Measurements from ENCODE around the gene PIK3R2. TPM values are rescaled to one million over a fixed set of nuclear protein-coding genes. Genes with fewer than 3 reads are reported as not detected.

The PIK3R2 gene
- total and polyA plus RNA-seq, 2 of the 4 experiments (the other 2 are of a cell fraction), result 12.2 to 25.1 TPM

DNA sequence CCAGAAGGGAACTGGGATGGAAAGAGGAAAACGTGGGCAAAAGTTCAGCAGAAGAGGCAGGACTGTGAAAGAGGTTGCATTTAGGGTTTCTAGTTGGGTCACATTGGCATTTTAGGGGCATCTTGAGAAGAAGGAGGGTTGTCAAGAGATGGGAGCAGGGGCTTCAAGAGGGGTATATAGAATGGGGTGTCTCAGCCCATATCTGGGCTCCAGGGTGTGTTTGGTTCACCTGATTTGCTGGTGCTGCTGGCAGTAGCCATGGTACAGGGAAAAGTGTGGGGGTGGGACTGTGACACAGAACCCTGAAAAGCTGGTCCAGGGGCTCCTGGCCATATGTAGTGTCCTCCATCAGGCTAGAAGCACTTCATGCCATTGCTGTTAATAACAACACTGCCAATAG lies 32.8 kb upstream of the PIK3R2 start:
- DNase-seq, result no peak
- Histone ChIP-seq H2AK9ac (replicated peaks; ENCODE audit: low read depth, low read length, poor library complexity) (no peak overlapping the region), H4K5ac (ENCODE audit: low read depth, low read length) (no peak overlapping the region), H2AK5ac (ENCODE audit: low read depth, low read length) (no peak overlapping the region), H3K4me2 (ENCODE audit: low read depth, low read length) (no peak overlapping the region), H3K56ac (ENCODE audit: extremely low read depth, insufficient read depth, low read length) (no peak overlapping the region), H3K9me3 (ENCODE audit: control insufficient read depth, insufficient read depth, low read length) (no peaks in the 10 kb centered on the region), H3K4me1 (ENCODE audit: control insufficient read depth, insufficient read depth, low read length) (peaks cover 13% of the 10 kb centered on the region), H2BK15ac (ENCODE audit: low read depth, low read length) (no peak overlapping the region), H3K27ac (ENCODE audit: insufficient read depth, low read length) (no peak overlapping the region), H3K18ac (ENCODE audit: low read depth, low read length) (no peak overlapping the region), H2AFZ (replicated peaks; ENCODE audit: low read length, poor library complexity) (no peak overlapping the region), H3K36me3 (ENCODE audit: control insufficient read depth, insufficient read depth, low read length) (peaks cover 28% of the 10 kb centered on the region), H3K27me3 (ENCODE audit: control insufficient read depth, insufficient read depth, low read length) (no peaks in the 10 kb centered on the region), H4K91ac (ENCODE audit: insufficient read depth, low read depth, low read length) (no peak overlapping the region), H2BK20ac (ENCODE audit: low read depth, low read length) (no peak overlapping the region), H3K9ac (ENCODE audit: low read depth, low read length) (no peak overlapping the region), H3K79me1 (ENCODE audit: low read depth in 1 of 2, low read length in 2 of 2) (peaks cover 6 to 14% of the 10 kb centered on the region in 2 experiments; a peak in 2 of 4 replicates), H4K20me1 (ENCODE audit: insufficient read depth, low read length) (peaks cover 2% of the 10 kb centered on the region; the same call in 1 of the 2 replicates), H3K14ac (replicated peaks; ENCODE audit: low read depth, low read length) (no peak overlapping the region), H4K8ac (ENCODE audit: low read depth in 2 of 2, low read length in 2 of 2) (no peak overlapping the region), H3K23ac (ENCODE audit: low read depth, low read length) (no peak overlapping the region), H3K4ac (ENCODE audit: low read depth, low read length) (no peak overlapping the region), H3K4me3 (ENCODE audit: insufficient read depth, low read depth, low read length) (no peak overlapping the region), H2BK120ac (ENCODE audit: low read depth, low read length) (no peak overlapping the region), H2BK5ac (ENCODE audit: low read depth, low read length, poor library complexity, severe bottlenecking) (no peak overlapping the region), H3K9me1 (ENCODE audit: insufficient read depth, low read length) (peaks cover 6% of the 10 kb centered on the region; the same call in 1 of the 2 replicates)
- dilution Hi-C loops (cut with HindIII; ENCODE audit: low sequenced_read_pairs, unreplicated experiment) (no loop called here), in situ Hi-C loops (cut with MboI; ENCODE audit: low sequenced_read_pairs) (no loop called here), intact Hi-C loops (cut with micrococcal nuclease) (no loop called here)
- 60% methylated on average over 1 of the region's 1 CpG; no CpG with 5 or more reads in 1 of the 2 experiments for WGBS, 2 experiments (ENCODE audit: extremely low coverage in 2 of 2, insufficient read length in 1 of 2)
- TF ChIP-seq, protein P1, sequence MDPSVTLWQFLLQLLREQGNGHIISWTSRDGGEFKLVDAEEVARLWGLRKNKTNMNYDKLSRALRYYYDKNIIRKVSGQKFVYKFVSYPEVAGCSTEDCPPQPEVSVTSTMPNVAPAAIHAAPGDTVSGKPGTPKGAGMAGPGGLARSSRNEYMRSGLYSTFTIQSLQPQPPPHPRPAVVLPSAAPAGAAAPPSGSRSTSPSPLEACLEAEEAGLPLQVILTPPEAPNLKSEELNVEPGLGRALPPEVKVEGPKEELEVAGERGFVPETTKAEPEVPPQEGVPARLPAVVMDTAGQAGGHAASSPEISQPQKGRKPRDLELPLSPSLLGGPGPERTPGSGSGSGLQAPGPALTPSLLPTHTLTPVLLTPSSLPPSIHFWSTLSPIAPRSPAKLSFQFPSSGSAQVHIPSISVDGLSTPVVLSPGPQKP (IDR thresholded peaks at IDR 0.05; ENCODE audit: borderline replicate concordance, low read depth, low read length), result no peak
- TF ChIP-seq CHD1 (IDR thresholded peaks at IDR 0.05; ENCODE audit: low read depth, low read length) (no peak), MXI1 (IDR thresholded peaks at IDR 0.05; ENCODE audit: borderline replicate concordance, low read depth, low read length) (no peak), SMC3 (IDR thresholded peaks at IDR 0.05; ENCODE audit: low read depth, low read length) (no peak), FOS (IDR thresholded peaks at IDR 0.05; ENCODE audit: low read depth, low read length) (no peak), BHLHE40 (IDR thresholded peaks at IDR 0.05; ENCODE audit: low read depth, low read length) (no peak), RCOR1 (IDR thresholded peaks at IDR 0.05; ENCODE audit: insufficient replicate concordance, low read length) (no peak), CEBPB (IDR thresholded peaks at IDR 0.05; ENCODE audit: low read depth, low read length) (no peak), RFX5 (IDR thresholded peaks at IDR 0.05; ENCODE audit: low read depth, low read length) (no peak), NFE2L2 (IDR thresholded peaks at IDR 0.05; ENCODE audit: low read depth, low read length) (no peak), POLR2A (IDR thresholded peaks at IDR 0.05; ENCODE audit: low read depth, low read length) (no peak), MAFK (IDR thresholded peaks at IDR 0.05; ENCODE audit: low read depth, low read length) (no peak)
- TF ChIP-seq, protein P2, sequence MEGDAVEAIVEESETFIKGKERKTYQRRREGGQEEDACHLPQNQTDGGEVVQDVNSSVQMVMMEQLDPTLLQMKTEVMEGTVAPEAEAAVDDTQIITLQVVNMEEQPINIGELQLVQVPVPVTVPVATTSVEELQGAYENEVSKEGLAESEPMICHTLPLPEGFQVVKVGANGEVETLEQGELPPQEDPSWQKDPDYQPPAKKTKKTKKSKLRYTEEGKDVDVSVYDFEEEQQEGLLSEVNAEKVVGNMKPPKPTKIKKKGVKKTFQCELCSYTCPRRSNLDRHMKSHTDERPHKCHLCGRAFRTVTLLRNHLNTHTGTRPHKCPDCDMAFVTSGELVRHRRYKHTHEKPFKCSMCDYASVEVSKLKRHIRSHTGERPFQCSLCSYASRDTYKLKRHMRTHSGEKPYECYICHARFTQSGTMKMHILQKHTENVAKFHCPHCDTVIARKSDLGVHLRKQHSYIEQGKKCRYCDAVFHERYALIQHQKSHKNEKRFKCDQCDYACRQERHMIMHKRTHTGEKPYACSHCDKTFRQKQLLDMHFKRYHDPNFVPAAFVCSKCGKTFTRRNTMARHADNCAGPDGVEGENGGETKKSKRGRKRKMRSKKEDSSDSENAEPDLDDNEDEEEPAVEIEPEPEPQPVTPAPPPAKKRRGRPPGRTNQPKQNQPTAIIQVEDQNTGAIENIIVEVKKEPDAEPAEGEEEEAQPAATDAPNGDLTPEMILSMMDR (conservative IDR thresholded peaks at IDR 0.05; ENCODE audit: low read depth, low read length), result no peak
- no TSS peak for BruUV-seq (replicated peaks)
- ChIA-PET CTCF (no interaction called here), POLR2A (ENCODE audit: unreplicated experiment) (no interaction called here)
- no peak for ATAC-seq (ENCODE audit: low read depth)
